ENCODE data around the gene WWP2.
A peak's percentile ranks its signal among the peaks of the same experiment; 100 is the strongest.

Gene WWP2

GRCh38 chr16:69867784-69868560 is 105.8 kb downstream of the WWP2 start:
- ATAC-seq (no peak), DNase-seq (no peak)
- Mint-ChIP-seq H3K4me1 (no peaks in the 10 kb centered on the region), H3K27ac (no peak overlapping the region), H3K4me3 (no peak overlapping the region), H3K27me3 (no peaks in the 10 kb centered on the region), H3K9me3 (no peaks in the 10 kb centered on the region)

DNA sequence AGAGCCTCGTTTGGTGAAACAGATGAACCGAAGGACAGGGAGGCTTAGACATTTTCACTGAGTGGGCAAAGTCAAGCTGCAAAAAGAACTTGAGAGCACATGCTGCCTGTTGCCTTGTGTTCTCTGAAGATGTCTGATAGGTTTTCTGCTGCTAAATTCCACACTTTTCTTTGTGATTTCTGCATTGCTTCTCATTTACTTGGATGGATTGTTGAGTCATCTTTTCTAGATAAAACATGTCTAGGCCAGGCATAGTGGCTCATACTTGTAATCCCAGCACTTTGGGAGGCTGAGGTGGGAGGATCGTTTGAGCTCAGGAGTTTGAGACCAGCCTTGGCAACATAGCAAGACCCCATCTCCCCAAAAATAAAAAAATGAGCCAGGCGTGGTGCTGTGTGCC is 108.6 kb downstream of the WWP2 start:
- no peak for ATAC-seq
- no peaks in the 10 kb centered on the region for H3K4me1 Mint-ChIP-seq
- H3K27ac Mint-ChIP-seq = no peak overlapping the region
- no peak for DNase-seq
- H3K4me3 Mint-ChIP-seq = no peak overlapping the region
- no peaks in the 10 kb centered on the region for H3K9me3 Mint-ChIP-seq
- no peaks in the 10 kb centered on the region for H3K27me3 Mint-ChIP-seq

- H3K4me3 Mint-ChIP-seq = no peak overlapping the region
- no peaks in the 10 kb centered on the region for H3K27me3 Mint-ChIP-seq
- H3K27ac Mint-ChIP-seq = no peak overlapping the region
- ATAC-seq = no peak
- no peak for DNase-seq
- H3K4me1 Mint-ChIP-seq = no peaks in the 10 kb centered on the region
- H3K9me3 Mint-ChIP-seq = no peaks in the 10 kb centered on the region
Measured at GRCh38 chr16:69871708-69872107, 109.6 kb downstream of the WWP2 start.

DNA sequence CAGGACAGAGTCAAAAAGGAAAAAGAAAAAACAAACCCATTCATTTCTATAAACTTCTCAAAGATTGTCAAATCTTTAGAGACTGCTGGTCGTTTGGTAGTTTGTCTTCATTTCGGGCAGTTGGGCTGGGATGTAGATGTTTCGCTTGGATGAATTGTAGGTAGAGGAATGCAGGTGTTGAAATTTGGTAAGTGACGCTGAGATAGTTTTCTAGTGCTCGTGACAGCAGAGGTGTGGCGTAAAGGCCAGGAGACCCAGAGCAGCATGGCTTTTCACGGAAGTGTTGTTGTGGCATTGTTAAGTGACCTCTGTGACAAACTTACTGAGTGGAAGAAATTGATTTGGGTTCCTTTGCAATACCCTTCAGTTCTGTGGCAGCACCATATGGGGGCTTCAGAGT is 110.8 kb downstream of the WWP2 start:
- H3K4me1 Mint-ChIP-seq = no peaks in the 10 kb centered on the region
- ATAC-seq (no peak), DNase-seq (no peak)
- no peaks in the 10 kb centered on the region for H3K27me3 Mint-ChIP-seq
- no peaks in the 10 kb centered on the region for H3K9me3 Mint-ChIP-seq
- peak overlapping the region in 1 of 2 donors; percentile 8 for H3K27ac Mint-ChIP-seq
- H3K4me3 Mint-ChIP-seq = no peak overlapping the region

GRCh38 chr16:69873783-69874182 is 111.7 kb downstream of the WWP2 start:
- H3K27me3 Mint-ChIP-seq = no peaks in the 10 kb centered on the region
- H3K4me3 Mint-ChIP-seq = no peak overlapping the region
- no peaks in the 10 kb centered on the region for H3K4me1 Mint-ChIP-seq
- DNase-seq = no peak
- no peak for ATAC-seq
- H3K27ac Mint-ChIP-seq = no peak overlapping the region
- no peaks in the 10 kb centered on the region for H3K9me3 Mint-ChIP-seq

DNA sequence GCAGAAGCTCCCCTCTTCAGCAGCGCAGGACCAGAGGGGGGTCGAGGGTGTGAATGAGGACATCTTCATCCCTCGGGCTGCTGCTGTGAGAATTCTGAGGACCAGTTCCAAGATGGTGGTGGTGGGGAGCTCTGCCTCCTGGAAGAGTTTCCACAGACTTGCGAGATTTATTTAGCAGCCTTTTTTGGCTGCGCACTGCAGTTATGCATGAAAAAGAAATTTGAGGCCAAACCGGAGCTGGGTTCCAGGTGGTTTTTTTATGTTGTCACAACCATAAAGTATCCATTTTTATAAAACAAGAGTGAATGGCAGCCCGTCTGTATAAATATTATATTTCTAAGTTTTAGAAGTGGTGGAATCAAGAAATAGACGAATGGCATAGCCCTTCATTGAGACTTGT is 112.1 kb downstream of the WWP2 start:
- no peak overlapping the region for H3K27ac Mint-ChIP-seq
- H3K9me3 Mint-ChIP-seq = no peaks in the 10 kb centered on the region
- no peak overlapping the region for H3K4me3 Mint-ChIP-seq
- no peaks in the 10 kb centered on the region for H3K27me3 Mint-ChIP-seq
- DNase-seq (no peak), ATAC-seq (no peak)
- no peaks in the 10 kb centered on the region for H3K4me1 Mint-ChIP-seq

DNA sequence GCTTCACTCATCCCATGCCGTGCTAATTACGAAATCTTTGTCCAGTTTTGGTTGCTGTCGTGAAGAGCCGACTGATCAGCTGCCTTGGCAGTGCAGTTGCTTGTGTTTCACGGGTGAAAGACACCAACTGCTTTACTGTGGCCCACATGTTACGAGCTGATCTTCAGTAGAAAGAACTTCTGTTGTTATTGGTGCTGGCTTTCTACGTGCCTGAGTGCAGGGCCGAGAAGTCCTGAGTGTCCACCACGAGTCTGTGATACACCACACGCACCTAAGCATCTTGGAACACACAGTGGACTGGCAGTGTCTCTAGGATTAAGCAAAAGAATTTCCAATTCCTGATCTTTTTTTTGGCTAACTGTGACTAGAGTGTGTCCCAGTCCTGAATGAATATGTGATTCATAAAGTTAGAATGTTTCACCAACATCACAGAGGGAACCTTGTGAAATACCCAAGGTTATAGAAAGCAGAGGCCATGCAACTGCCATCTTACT is 118.6 kb downstream of the WWP2 start:
- no peaks in the 10 kb centered on the region for H3K4me1 Mint-ChIP-seq
- no peak overlapping the region for H3K4me3 Mint-ChIP-seq
- no peak for ATAC-seq
- no peak for DNase-seq
- no peaks in the 10 kb centered on the region for H3K9me3 Mint-ChIP-seq
- no peaks in the 10 kb centered on the region for H3K27me3 Mint-ChIP-seq
- no peak overlapping the region for H3K27ac Mint-ChIP-seq

DNA sequence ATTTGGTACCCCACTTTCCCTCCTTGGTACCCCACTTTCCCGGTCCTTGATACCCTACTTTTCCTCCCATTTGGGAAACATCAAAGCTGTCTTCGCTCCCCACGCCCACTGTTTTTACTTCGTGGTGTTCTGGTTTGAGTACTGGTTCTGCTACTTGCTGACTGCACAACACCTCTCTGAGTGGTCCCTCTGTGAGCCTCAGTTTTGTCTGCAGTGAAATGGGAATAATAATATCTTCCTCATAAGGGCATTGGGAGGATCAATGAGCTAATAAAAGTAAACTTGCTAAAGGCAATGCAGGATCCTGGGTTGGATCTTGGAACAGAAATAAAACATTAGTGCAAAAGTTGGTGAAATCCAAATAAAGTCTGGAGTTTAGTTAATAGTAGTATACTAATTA is 119.0 kb downstream of the WWP2 start:
- Mint-ChIP-seq H3K4me1 (no peaks in the 10 kb centered on the region), H3K27ac (no peak overlapping the region), H3K27me3 (no peaks in the 10 kb centered on the region), H3K4me3 (no peak overlapping the region), H3K9me3 (no peaks in the 10 kb centered on the region)
- DNase-seq = no peak
- ATAC-seq = no peak

GRCh38 chr16:69883744-69884143 is 121.6 kb downstream of the WWP2 start:
- Mint-ChIP-seq H3K9me3 (no peaks in the 10 kb centered on the region), H3K4me1 (no peaks in the 10 kb centered on the region), H3K27me3 (no peaks in the 10 kb centered on the region), H3K27ac (no peak overlapping the region), H3K4me3 (no peak overlapping the region)
- DNase-seq = no peak
- no peak for ATAC-seq

GRCh38 chr16:69885722-69886121 is 123.6 kb downstream of the WWP2 start:
- ATAC-seq = no peak
- DNase-seq = no peak
- no peaks in the 10 kb centered on the region for H3K9me3 Mint-ChIP-seq
- no peak overlapping the region for H3K4me3 Mint-ChIP-seq
- no peaks in the 10 kb centered on the region for H3K27me3 Mint-ChIP-seq
- H3K4me1 Mint-ChIP-seq = peaks cover 9% of the 10 kb centered on the region
- no peak overlapping the region for H3K27ac Mint-ChIP-seq

DNA sequence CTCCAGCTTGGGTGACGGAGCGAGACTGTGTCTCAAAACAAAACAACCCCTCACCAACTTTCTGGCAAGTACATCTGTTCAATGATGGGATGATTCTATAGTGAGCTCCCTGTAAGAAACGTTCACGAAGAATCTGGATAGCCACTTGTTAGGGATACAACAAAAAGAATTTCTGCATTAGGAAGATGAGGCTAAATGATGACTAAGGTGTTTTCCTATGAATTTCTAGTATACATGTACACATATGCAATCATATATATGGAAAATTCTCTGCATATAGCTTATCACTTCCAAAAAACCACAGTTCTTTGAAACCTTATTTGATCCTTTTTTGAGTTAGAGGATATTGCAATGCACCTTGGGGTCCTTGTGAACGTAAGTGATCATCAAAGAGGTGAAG is 124.6 kb downstream of the WWP2 start:
- peaks cover 9% of the 10 kb centered on the region for H3K4me1 Mint-ChIP-seq
- no peaks in the 10 kb centered on the region for H3K27me3 Mint-ChIP-seq
- no peak overlapping the region for H3K4me3 Mint-ChIP-seq
- H3K9me3 Mint-ChIP-seq = no peaks in the 10 kb centered on the region
- ATAC-seq = no peak
- no peak for DNase-seq
- H3K27ac Mint-ChIP-seq = no peak overlapping the region

GRCh38 chr16:69888005-69888590 is 126.0 kb downstream of the WWP2 start:
- no peak for ATAC-seq
- Mint-ChIP-seq H3K4me1 (peaks cover 9% of the 10 kb centered on the region), H3K4me3 (no peak overlapping the region), H3K9me3 (no peaks in the 10 kb centered on the region), H3K27me3 (no peaks in the 10 kb centered on the region), H3K27ac (no peak overlapping the region)
- no peak for DNase-seq

DNA sequence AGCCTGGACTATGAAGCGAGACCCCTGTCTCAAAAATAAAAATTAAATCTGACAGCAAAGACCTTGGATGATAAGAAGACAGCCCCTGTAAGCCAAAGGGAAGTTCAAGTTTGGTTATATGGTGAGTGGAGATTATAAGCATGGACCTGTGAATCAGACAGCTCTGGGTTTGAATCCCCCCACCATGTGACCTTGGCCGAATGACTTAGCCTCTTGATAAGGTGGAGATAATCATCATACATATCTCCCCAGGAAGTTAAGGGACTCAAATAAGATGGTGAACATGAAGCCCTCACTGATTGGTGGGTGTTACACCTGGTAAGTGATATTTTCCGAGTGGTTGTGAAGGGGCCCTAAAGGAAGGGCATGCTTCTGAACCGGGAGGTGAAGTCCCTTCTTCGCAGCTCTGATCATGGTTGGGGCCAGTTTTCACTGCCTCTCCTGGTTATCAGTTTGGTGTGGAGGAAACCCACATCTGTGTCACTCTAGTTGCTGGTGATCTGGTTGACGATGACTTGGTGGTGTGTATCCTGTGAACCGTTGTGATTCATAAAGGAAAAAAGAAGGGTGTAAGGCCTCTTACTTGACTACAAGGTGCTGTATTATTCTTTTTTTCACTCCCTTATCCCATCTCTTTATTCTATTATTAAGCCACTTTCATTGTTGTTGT is 127.3 kb downstream of the WWP2 start:
- Mint-ChIP-seq H3K27ac (peak overlapping the region in 1 of 2 donors; percentile 19), H3K4me1 (peaks cover 9% of the 10 kb centered on the region), H3K9me3 (no peaks in the 10 kb centered on the region), H3K4me3 (no peak overlapping the region), H3K27me3 (no peaks in the 10 kb centered on the region)
- peak; percentile 40 for ATAC-seq
- no peak for DNase-seq

DNA sequence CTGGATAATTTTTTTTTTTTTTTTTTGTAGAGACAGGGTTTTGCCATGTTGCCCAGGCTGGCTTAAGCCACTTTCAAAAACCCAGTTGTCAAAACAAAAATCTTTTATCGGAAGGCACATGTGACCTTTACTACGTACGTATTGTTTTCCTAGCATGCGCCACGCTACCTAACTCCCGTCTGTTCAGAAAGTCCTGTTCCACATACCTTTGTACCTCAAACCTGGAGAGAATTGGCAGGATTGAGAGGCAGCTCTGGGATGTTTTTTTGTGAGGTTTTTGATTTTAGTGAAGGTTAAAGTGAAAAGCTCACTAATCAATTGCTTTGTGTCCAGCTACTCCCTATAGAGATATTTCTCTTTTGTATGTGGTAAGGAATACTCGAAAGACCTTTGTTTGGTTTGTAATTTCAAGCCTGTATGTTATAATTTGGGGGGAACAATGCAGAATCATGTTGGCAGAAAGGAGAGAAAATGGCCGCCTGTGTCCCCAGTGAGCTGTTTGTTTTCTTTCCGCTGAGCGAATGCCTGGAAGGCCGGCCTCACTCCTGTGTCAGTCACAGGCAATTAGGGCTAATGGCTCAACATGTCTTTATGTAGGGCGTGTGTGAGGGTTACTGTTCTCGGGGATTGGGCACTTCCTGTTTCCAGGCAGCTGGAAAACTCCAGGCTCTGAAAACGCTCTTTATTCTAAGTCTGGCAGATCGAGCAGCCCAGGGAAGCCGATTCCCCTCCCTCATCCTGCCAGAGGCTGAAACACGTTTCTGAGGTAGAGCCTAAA is 128.2 kb downstream of the WWP2 start:
- ATAC-seq (no peak), DNase-seq (no peak)
- Mint-ChIP-seq H3K9me3 (no peaks in the 10 kb centered on the region), H3K27ac (peak overlapping the region; percentile 52 to 59), H3K27me3 (no peaks in the 10 kb centered on the region), H3K4me3 (no peak overlapping the region), H3K4me1 (peaks cover 9% of the 10 kb centered on the region)

GRCh38 chr16:69890892-69891282 is 128.8 kb downstream of the WWP2 start:
- H3K4me3 Mint-ChIP-seq = no peak overlapping the region
- no peak for ATAC-seq
- H3K27me3 Mint-ChIP-seq = no peaks in the 10 kb centered on the region
- no peak overlapping the region for H3K27ac Mint-ChIP-seq
- DNase-seq = no peak
- peaks cover 9% of the 10 kb centered on the region for H3K4me1 Mint-ChIP-seq
- H3K9me3 Mint-ChIP-seq = no peaks in the 10 kb centered on the region

DNA sequence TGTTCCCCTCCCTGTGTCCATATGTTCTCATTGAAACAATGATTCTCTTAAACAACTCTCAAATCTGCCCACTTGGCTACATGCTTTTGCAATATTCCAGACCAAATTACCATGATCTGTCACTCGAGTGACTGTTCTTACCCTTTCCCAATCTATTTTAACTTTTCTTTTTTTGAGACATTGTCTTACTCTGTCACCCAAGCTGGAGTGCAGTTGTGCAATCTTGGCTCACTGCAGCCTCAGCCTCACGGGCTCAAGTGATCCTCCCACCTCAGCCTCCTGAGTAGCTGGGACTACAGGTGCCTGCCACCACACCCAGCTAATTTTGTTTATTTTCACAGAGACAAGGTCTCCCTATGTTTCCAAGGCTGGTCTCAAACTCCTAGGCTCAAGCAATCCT is 130.2 kb downstream of the WWP2 start:
- Mint-ChIP-seq H3K4me3 (no peak overlapping the region), H3K9me3 (no peaks in the 10 kb centered on the region), H3K27me3 (no peaks in the 10 kb centered on the region)

More for the DNA sequence above, 130.2 kb downstream of the WWP2 start:
- DNase-seq = no peak
- peak overlapping the region in 1 of 2 donors; percentile 63 for H3K27ac Mint-ChIP-seq
- peaks cover 9% of the 10 kb centered on the region for H3K4me1 Mint-ChIP-seq
- no peak for ATAC-seq

Data from stimulated activated naive CD8-positive, alpha-beta T cell treated with anti-CD3 and anti-CD28 coated beads, Interleukin-15, amount 100 ng/mL, for 72 hours (primary cell).